ENCODE measurements around the gene SDK1. TPM values are rescaled to one million over a fixed set of nuclear protein-coding genes. Genes with fewer than 3 reads are reported as not detected.
"Not testable (repeated sequence)": the region's sequence is repeated elsewhere in the genome, so short reads cannot be mapped to it uniquely, and the experiment has no call there.

The SDK1 gene
- total and polyA plus RNA-seq, 4 experiments from 2014 or later = 0.06 to 0.26 TPM; not detected in 2

GRCh38 chr7:4261601-4261960 is 960.5 kb downstream of the SDK1 start:
- peaks cover 0 to 5% (median 0%) of the 10 kb centered on the region in 8 donors for H3K9me3 Mint-ChIP-seq
- no peaks in the 10 kb centered on the region for H3K9me3 ChIP-seq (ENCODE audit: control insufficient read depth in 1 of 2, low read length in 2 of 2)

GRCh38 chr7:4264206-4264605 is 963.2 kb downstream of the SDK1 start:
- H3K36me3 Mint-ChIP-seq; H3K9me3 Mint-ChIP-seq; H3K27ac Mint-ChIP-seq; POLR2A ChIA-PET (ENCODE audit: partially characterized antibody); H3K27me3 Mint-ChIP-seq; H3K27ac ChIP-seq (ENCODE audit: low read depth, low read length); H3K9me3 ChIP-seq (ENCODE audit: control insufficient read depth in 1 of 2, low read length in 2 of 2); intact Hi-C loops (cut with micrococcal nuclease); DNase-seq; H3K4me3 Mint-ChIP-seq; CTCF ChIA-PET (ENCODE audit: partially characterized antibody); H3K27me3 ChIP-seq (ENCODE audit: insufficient read depth, low read length); H3K4me3 ChIP-seq (ENCODE audit: low read length in 2 of 2); H3K4me1 Mint-ChIP-seq; H3K4me1 ChIP-seq (ENCODE audit: insufficient read depth, low read length); H3K36me3 ChIP-seq (ENCODE audit: insufficient read depth, low read length): not testable (repeated sequence)

More at GRCh38 chr7:4261601-4261960, 960.5 kb downstream of the SDK1 start:
- Mint-ChIP-seq H3K27me3 (peaks cover 1 to 3% of the 10 kb centered on the region in 2 donors), H3K27ac (no peak overlapping the region), H3K36me3 (no peaks in the 10 kb centered on the region), H3K4me3 (no peak overlapping the region), H3K4me1 (no peaks in the 10 kb centered on the region)
- POLR2A ChIA-PET (ENCODE audit: partially characterized antibody) = no interaction called here
- Histone ChIP-seq H3K36me3 (ENCODE audit: insufficient read depth, low read length) (no peaks in the 10 kb centered on the region), H3K27ac (ENCODE audit: low read depth, low read length) (no peak overlapping the region), H3K4me3 (ENCODE audit: low read length in 2 of 2) (no peak overlapping the region), H3K27me3 (ENCODE audit: insufficient read depth, low read length) (no peaks in the 10 kb centered on the region), H3K4me1 (ENCODE audit: insufficient read depth, low read length) (no peaks in the 10 kb centered on the region)
- intact Hi-C loops (cut with micrococcal nuclease) = no loop called here
- DNase-seq = no peak
- CTCF ChIA-PET (ENCODE audit: partially characterized antibody) = no interaction called here

- no peaks in the 10 kb centered on the region for H3K9me3 Mint-ChIP-seq
- Histone ChIP-seq H3K9me3 (ENCODE audit: control insufficient read depth in 1 of 2, low read length in 2 of 2) (no peaks in the 10 kb centered on the region), H3K27ac (ENCODE audit: low read depth, low read length) (no peak overlapping the region), H3K36me3 (ENCODE audit: insufficient read depth, low read length) (no peaks in the 10 kb centered on the region), H3K4me1 (ENCODE audit: insufficient read depth, low read length) (no peaks in the 10 kb centered on the region), H3K4me3 (ENCODE audit: low read length in 2 of 2) (no peak overlapping the region), H3K27me3 (ENCODE audit: insufficient read depth, low read length) (no peaks in the 10 kb centered on the region)
- no peak overlapping the region for H3K4me3 Mint-ChIP-seq
- H3K36me3 Mint-ChIP-seq = no peaks in the 10 kb centered on the region
- ChIA-PET POLR2A (ENCODE audit: partially characterized antibody) (no interaction called here), CTCF (ENCODE audit: partially characterized antibody) (interaction anchor here (1.1 kb wide), 1 partner anchor 11 kb away, joined by 3 read pairs; no protein-coding TSS in a partner anchor)
- H3K27me3 Mint-ChIP-seq = peaks cover 0 to 2% of the 10 kb centered on the region in 2 donors
- intact Hi-C loops (cut with micrococcal nuclease) = no loop called here
- no peaks in the 10 kb centered on the region for H3K4me1 Mint-ChIP-seq
- no peak overlapping the region for H3K27ac Mint-ChIP-seq
- DNase-seq = no peak
These were observed 964.0 kb downstream of the SDK1 start for GRCh38 chr7:4265066-4265465.

- DNase-seq = no peak
- Histone ChIP-seq H3K4me3 (ENCODE audit: low read length in 2 of 2) (no peak overlapping the region), H3K4me1 (ENCODE audit: insufficient read depth, low read length) (no peaks in the 10 kb centered on the region), H3K27ac (ENCODE audit: low read depth, low read length) (no peak overlapping the region), H3K27me3 (ENCODE audit: insufficient read depth, low read length) (no peaks in the 10 kb centered on the region), H3K9me3 (ENCODE audit: control insufficient read depth in 1 of 2, low read length in 2 of 2) (no peaks in the 10 kb centered on the region), H3K36me3 (ENCODE audit: insufficient read depth, low read length) (no peaks in the 10 kb centered on the region)
- H3K27ac Mint-ChIP-seq = no peak overlapping the region
- no peak overlapping the region for H3K4me3 Mint-ChIP-seq
- peaks cover 0 to 5% of the 10 kb centered on the region in 2 donors for H3K27me3 Mint-ChIP-seq
- H3K4me1 Mint-ChIP-seq = no peaks in the 10 kb centered on the region
- CTCF ChIA-PET (ENCODE audit: partially characterized antibody) = interaction anchor here (1.1 kb wide), 1 partner anchor 11 kb away, joined by 3 read pairs; no protein-coding TSS in a partner anchor
- intact Hi-C loops (cut with micrococcal nuclease) = no loop called here
- no peaks in the 10 kb centered on the region for H3K9me3 Mint-ChIP-seq
- no peaks in the 10 kb centered on the region for H3K36me3 Mint-ChIP-seq
- POLR2A ChIA-PET (ENCODE audit: partially characterized antibody) = no interaction called here
These were observed 964.6 kb downstream of the SDK1 start for GRCh38 chr7:4265676-4266075.

GRCh38 chr7:4266270-4267040 is 965.4 kb downstream of the SDK1 start:
- DNase-seq = no peak
- Mint-ChIP-seq H3K36me3 (no peaks in the 10 kb centered on the region), H3K4me1 (no peaks in the 10 kb centered on the region), H3K4me3 (no peak overlapping the region), H3K27ac (no peak overlapping the region), H3K9me3 (no peaks in the 10 kb centered on the region), H3K27me3 (peaks cover 0 to 5% of the 10 kb centered on the region in 2 donors)
- Histone ChIP-seq H3K9me3 (ENCODE audit: control insufficient read depth in 1 of 2, low read length in 2 of 2) (no peaks in the 10 kb centered on the region), H3K36me3 (ENCODE audit: insufficient read depth, low read length) (no peaks in the 10 kb centered on the region), H3K27me3 (ENCODE audit: insufficient read depth, low read length) (no peaks in the 10 kb centered on the region), H3K4me1 (ENCODE audit: insufficient read depth, low read length) (no peaks in the 10 kb centered on the region), H3K27ac (ENCODE audit: low read depth, low read length) (no peak overlapping the region), H3K4me3 (ENCODE audit: low read length in 2 of 2) (no peak overlapping the region)
- CTCF ChIA-PET (ENCODE audit: partially characterized antibody) = interaction anchor here (1.1 kb wide), 1 partner anchor 12 kb away, joined by 3 read pairs; no protein-coding TSS in a partner anchor
- intact Hi-C loops (cut with micrococcal nuclease) = no loop called here
- POLR2A ChIA-PET (ENCODE audit: partially characterized antibody) = no interaction called here

- POLR2A ChIA-PET (ENCODE audit: partially characterized antibody) = no interaction called here
- intact Hi-C loops (cut with micrococcal nuclease) = no loop called here
These were observed 966.4 kb downstream of the SDK1 start for GRCh38 chr7:4267341-4268039.

GRCh38 chr7:4268040-4268965 is 967.3 kb downstream of the SDK1 start:
- no peaks in the 10 kb centered on the region for H3K36me3 ChIP-seq (ENCODE audit: insufficient read depth, low read length)
- H3K4me1 ChIP-seq (ENCODE audit: insufficient read depth, low read length) = no peaks in the 10 kb centered on the region
- intact Hi-C loops (cut with micrococcal nuclease) = no loop called here
- Mint-ChIP-seq H3K36me3 (no peaks in the 10 kb centered on the region), H3K4me3 (no peak overlapping the region), H3K27me3 (peaks cover 0 to 5% of the 10 kb centered on the region in 2 donors), H3K4me1 (no peaks in the 10 kb centered on the region), H3K27ac (no peak overlapping the region), H3K9me3 (no peaks in the 10 kb centered on the region)
- H3K4me3 ChIP-seq (ENCODE audit: low read length in 2 of 2) = no peak overlapping the region
- no peaks in the 10 kb centered on the region for H3K9me3 ChIP-seq (ENCODE audit: control insufficient read depth in 1 of 2, low read length in 2 of 2)
- ChIA-PET POLR2A (ENCODE audit: partially characterized antibody) (no interaction called here), CTCF (ENCODE audit: partially characterized antibody) (no interaction called here)
- no peak for DNase-seq
- no peaks in the 10 kb centered on the region for H3K27me3 ChIP-seq (ENCODE audit: insufficient read depth, low read length)
- no peak overlapping the region for H3K27ac ChIP-seq (ENCODE audit: low read depth, low read length)

More at GRCh38 chr7:4267341-4268039, 966.4 kb downstream of the SDK1 start:
- Histone ChIP-seq H3K36me3 (ENCODE audit: insufficient read depth, low read length) (no peaks in the 10 kb centered on the region), H3K27ac (ENCODE audit: low read depth, low read length) (no peak overlapping the region), H3K9me3 (ENCODE audit: control insufficient read depth in 1 of 2, low read length in 2 of 2) (no peaks in the 10 kb centered on the region), H3K4me3 (ENCODE audit: low read length in 2 of 2) (no peak overlapping the region), H3K27me3 (ENCODE audit: insufficient read depth, low read length) (no peaks in the 10 kb centered on the region), H3K4me1 (ENCODE audit: insufficient read depth, low read length) (no peaks in the 10 kb centered on the region)
- Mint-ChIP-seq H3K27me3 (peaks cover 0 to 5% of the 10 kb centered on the region in 2 donors), H3K4me1 (no peaks in the 10 kb centered on the region), H3K36me3 (no peaks in the 10 kb centered on the region), H3K4me3 (no peak overlapping the region), H3K27ac (no peak overlapping the region), H3K9me3 (no peaks in the 10 kb centered on the region)
- no peak for DNase-seq
- CTCF ChIA-PET (ENCODE audit: partially characterized antibody) = no interaction called here

Measured in CD4-positive, alpha-beta memory T cell (primary cell).